ENCODE measurements around the gene ANAPC15.
"Not testable (repeated sequence)": the region's sequence is repeated elsewhere in the genome, so short reads cannot be mapped to it uniquely, and the experiment has no call there.

The ANAPC15 gene

DNA sequence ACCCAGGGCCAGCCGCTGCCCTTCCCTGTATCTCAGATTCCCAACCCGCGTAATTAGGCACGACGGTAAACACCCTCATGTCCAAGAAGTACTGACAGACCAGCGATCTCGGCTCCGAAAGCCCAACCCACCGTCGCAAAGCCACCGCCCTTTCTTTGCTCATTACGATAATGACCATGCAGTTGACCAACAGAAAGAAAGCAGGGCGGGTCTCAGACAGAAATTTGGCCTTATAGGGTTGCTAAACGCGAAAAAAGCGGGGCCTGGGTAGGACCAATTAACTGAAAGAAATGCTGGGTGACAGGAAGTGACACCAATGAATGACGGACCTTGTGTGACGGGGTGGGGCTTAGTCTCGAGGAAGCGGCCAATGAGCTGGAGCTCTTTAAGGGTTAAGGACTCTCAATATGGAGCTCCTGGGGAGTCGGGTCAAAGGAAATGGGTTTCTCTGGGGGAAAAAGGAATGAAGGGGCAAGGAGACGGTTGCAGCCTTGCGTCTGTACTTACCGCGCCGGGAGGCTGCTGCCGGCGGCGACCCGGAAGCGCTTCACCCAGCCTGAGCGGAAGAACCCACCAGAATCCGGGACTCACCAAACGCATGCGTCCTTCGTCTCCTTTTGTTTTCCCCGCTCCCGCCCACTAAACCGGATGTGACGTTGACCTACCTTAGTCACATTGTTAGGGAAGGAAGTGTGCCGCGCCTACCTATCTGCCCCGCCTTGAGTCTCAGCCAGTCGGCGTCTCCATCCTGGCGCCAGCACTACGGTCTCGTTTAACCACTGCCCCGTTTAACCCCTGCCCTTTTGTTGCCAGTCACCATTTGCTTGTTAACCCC lies at the start of gene ANAPC15:
ANAPC15 (minus strand) TSS at position 553 of the 835 bp plus-strand sequence. CDS start 1,419 bp downstream, outside the sequence.
- peak; percentile 92 for DNase-seq (ENCODE audit: low spot score)

DNA sequence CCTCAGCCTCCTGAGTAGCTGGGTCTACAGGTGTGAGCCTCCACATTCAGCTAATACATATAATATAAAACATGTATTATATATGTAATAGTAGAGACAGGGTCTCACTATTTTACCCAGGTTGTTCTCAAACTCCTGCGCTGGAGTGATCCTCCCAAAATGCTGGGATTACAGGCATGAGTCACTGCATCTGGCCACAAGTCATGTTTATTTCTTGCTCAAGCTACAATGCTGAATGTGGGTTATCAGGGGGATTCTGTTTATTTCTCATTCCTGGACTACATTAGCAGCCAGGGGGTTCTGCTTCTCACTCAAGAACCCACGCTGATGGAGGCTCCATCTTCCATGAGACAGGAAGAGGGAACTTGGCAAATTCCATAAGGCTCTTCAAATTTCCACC lies 47.8 kb upstream of the ANAPC15 start:
- no peak for DNase-seq (ENCODE audit: low spot score)

DNA sequence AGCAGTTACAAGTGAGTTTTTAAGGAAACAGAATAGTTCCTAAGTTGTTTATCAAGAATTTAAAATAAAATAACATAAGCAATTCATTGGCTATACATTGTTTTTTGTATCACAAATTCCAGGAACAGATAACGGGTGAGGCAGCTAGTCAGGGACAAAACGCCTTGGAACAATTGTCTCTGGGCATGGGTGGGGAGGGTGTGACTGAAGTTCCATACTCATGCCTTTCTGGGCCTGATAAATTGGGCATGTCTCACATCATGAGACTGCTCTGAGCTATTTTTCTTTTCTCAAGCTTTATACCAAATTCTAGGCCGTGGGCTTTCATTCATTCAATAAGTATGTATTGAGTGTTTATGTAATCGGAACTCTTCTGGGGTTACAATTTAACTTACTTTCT lies 44.6 kb upstream of the ANAPC15 start:
- DNase-seq (ENCODE audit: low spot score) = no peak

DNA sequence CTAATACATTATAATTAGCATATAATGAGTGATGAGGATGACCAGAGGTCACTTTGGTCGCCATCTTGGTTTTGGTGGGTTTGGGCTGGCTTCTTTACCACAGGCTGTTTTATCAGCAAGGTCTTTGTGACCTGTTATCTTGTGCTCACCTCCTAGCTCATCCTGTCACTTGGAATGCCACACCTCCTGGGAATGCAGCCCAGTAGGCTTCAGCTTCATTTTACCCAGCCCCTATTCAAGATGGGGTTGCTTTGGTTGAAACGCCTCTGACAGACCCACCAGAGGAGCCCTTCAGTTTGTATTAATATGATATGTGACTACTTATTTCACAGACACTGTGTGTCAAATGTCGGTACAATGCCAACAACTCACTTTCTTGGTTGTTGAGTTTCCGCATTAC lies 43.3 kb upstream of the ANAPC15 start:
- no peak for DNase-seq (ENCODE audit: low spot score)

DNA sequence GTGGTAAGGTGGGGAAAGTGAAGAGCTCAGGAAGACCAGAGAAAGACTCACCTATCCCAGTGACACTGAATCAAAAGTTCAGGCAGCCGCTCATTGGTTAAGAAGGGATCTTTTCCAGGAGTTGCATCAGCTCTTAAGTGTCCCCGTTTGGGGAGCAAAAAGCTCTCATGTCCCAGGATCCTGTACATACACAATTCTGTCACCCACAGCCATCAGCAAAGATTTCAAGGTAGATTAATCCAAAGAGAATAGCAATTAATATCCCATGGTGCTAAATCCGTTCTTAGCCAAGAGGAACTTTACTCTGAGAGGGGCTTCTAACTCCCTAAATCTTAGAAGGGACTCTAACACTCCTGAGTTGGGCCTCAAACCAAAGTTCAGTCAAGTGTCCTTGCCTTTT lies 42.3 kb upstream of the ANAPC15 start:
- DNase-seq (ENCODE audit: low spot score) = no peak

DNA sequence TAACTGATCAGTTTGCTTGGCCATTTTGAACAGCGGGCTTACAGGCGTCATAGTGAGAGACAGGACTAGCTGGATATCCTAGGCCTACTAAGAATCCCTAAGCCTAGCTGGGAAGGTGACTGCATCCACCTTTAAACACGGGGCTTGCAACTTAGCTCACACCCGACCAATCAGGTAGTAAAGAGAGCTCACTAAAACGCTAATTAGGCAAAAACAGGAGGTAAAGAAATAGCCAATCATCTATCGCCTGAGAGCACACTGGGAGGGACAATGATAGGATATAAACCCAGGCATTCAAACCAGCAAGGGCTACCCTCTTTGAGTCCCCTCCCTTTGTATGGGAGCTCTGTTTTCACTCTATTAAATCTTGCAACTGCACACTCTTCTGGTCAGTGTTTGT lies 41.4 kb upstream of the ANAPC15 start:
- not testable (repeated sequence) for DNase-seq (ENCODE audit: low spot score)

DNA sequence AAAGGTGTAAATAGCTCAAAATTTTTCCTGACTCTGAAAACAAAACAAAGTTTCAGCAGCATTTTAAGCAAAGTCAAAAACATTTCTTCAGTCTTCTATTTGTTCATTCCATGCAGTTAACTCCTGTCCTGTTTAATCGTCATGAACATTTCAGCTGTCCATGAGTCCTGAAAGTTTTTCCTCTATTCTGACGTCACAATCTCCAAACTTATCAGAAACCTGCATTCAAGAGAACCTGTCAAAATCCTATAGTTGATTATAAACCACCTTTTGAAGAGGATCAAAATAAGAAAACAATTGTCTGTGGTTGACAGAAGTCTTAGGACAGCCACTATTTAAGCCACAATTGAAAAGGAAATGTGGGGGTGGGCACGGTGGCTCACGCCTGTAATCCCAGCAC lies 38.4 kb upstream of the ANAPC15 start:
- no peak for DNase-seq (ENCODE audit: low spot score)

DNA sequence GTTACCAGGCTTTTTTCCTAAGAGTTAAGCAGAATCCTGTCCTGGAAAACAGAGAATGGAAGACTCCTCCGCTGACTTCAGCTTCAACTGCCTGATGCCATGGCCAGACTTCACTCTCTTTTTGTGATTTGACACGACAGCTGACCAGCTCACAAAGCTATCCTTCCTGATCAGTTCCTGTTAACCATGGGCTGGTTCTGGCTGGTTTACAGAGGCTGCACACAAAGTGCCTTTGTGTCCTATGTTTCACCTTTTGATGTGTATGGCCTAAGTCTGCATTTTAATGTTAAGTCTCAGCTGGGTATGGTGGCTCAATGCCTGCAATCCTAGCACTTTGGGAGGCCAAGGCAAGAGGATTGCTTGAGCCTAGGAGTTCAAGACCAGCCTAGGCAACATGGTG lies 34.1 kb upstream of the ANAPC15 start:
- DNase-seq (ENCODE audit: low spot score) = no peak

DNA sequence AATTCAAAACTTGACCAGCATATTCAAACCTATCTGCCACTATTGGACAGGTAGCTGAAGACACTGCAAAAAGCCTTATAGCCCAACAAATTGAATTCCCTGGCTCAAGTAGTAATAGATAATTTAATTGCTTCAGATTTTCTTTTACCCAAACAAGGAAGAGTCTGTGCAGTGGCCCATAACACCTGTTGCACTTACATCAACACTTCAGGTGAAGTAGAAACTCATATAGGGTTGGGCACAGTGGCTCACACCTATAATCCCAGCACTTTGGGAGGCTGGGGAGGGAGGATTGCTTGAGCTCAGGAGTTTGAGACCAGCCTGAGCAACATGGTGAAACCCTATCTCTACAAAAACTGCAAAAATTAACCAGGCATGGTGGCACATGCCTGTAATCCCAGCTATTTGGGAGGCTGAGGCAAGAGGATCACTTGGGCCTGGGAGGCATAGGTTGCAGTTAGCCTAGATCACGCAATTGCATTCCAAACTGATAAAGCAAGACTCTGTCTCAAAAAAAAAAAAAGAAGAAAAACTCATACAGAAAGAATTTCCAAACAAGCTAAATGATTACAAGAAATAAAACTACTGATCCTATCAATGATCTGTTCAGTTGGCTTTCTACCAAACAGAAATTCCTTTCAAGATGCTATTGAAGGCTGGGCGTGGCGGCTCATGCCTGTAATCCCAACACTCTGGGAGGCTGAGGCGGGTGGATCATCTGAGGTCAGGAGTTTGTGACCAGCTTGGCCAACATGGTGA lies 32.5 kb upstream of the ANAPC15 start:
- peak; percentile 63 for DNase-seq (ENCODE audit: low spot score)

DNA sequence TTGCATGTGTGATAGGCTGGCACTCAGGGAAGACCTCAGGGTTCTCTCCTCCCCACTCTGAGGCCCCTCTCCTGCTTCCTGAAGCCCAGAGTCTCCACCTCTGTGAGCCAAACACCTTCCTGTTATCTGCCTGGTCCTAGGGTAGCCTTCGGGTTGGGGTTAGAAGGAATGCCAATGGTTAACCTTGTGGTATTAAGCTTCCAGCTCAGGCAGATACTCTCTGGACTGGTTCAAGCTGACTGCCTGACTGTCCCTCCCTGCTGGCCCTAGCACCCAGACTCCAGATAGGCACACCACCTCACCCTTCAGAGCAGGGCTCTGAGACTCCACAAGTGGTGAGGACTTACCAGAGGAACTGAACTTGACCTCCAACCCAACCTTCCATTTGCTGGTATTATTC lies 30.0 kb upstream of the ANAPC15 start:
- DNase-seq (ENCODE audit: low spot score) = not testable (repeated sequence)

DNA sequence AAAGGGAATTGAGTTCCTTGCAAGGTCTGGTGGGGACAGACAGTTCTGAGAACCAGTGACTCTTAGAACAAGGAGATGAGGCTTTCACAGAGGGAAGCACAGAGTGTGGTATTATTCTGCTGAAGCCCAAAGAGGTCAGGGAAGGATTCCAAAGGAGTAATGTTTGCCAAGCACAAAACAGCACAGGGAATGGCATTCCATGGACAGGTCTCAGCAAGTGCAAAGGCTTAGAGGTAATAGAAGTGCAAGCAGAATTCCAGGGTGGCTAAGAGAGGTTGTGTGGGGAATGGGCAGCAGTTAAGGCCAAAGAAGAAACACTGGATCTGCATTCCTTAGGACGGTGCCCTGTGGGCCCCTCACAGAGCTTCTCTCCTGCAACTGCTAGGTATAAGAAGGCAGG lies 29.6 kb upstream of the ANAPC15 start:
- DNase-seq (ENCODE audit: low spot score) = peak; percentile 9

DNA sequence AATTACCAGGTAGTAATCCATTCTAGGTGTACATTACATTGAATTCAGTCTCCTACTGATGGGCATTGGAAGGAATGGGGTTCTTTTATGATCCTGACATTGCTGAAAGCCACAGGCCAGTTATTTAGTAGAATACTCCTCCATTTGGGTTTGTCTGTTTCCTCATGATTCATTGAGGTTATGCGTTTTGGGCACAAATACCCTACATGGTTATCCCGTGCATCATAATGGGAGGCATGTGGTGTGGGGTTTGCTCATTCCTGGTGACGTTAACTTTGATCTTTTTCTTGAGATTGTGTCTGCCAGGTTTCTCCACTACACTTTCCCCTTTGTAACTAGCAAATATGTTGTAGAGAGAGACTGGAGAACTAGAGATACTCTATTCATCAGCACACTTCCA lies 28.6 kb upstream of the ANAPC15 start:
- DNase-seq (ENCODE audit: low spot score) = peak; percentile 83

DNA sequence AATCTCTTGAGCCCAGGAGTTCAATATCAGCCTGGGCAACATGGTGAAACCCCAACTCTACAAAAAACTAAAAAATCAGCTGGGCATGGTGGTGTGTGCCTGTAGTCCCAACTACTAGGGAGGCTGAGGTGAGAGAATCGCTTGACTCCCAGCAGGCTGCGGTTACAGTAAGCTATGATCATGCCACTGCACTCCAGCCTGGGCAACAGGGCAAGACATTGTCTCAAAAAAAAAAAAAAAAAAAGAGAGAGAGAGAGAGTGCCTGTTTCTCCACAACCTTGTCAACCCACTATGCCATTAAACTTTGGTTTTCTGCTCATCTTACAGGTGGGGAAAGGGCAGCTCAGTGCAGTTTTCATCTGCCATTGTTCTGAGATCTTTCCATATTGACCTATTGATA lies 28.2 kb upstream of the ANAPC15 start:
- DNase-seq (ENCODE audit: low spot score) = no peak

DNA sequence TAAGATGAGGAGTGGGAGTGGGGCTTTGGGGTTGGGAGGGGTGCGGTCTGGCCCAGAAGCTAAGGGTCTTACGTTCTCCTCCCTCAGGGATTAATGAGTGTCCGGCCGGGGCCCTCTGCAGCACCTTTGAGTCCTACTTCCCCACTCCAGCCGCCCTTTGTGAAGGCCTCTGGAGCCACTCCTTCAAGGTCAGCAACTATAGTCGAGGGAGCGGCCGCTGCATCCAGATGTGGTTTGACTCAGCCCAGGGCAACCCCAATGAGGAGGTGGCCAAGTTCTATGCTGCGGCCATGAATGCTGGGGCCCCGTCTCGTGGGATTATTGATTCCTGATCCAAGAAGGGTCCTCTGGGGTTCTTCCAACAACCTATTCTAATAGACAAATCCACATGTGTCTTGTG lies 27.0 kb upstream of the ANAPC15 start:
- no peak for DNase-seq (ENCODE audit: low spot score)

DNA sequence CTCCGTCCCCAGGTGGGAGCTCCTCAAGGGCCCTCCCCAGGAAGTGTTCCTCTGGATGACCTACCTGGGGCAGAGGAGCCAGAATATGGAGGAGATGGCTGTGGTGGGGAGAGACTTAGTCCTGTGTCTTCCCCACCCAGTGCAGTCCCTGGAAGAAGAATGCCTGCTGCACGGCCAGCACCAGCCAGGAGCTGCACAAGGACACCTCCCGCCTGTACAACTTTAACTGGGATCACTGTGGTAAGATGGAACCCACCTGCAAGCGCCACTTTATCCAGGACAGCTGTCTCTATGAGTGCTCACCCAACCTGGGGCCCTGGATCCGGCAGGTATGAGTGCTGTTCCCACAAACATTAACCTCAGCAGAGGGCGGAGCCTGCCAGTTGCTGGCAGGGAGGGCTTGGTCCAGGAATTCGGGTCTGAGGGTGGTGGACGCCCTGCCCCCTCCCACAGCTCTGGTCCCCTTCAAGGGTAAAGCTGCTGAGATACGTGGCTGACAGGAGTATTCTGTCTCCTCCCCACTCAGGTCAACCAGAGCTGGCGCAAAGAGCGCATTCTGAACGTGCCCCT lies 26.4 kb upstream of the ANAPC15 start:
- DNase-seq (ENCODE audit: low spot score) = no peak

DNA sequence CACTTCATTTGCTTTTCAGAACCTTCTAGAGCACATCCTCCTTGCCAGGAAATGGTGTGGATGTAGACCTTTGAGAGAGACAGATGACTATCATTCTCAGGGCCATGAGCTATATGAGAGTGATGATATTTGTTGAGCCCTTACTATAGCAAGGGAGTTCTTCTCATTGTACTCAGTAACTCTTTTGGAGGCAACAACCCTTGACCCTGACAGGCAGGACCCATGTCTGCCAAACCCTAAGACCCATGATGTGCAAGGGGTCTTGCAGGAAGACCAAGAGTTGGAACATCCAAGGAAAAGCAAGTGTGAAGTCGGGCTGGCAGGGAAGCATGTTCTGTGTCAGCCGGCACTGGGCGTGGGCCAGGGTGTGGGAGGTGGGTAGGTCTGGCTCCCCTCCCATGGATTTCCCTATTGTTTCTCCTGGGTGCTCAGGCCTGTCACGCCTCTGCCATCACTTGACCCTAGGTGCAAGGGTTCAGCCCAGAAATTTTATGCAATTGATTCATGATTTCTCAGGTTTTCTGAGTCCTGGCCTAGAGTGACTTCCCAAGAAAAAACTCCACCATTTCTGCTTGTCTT lies 24.3 kb upstream of the ANAPC15 start:
- no peak for DNase-seq (ENCODE audit: low spot score)

DNA sequence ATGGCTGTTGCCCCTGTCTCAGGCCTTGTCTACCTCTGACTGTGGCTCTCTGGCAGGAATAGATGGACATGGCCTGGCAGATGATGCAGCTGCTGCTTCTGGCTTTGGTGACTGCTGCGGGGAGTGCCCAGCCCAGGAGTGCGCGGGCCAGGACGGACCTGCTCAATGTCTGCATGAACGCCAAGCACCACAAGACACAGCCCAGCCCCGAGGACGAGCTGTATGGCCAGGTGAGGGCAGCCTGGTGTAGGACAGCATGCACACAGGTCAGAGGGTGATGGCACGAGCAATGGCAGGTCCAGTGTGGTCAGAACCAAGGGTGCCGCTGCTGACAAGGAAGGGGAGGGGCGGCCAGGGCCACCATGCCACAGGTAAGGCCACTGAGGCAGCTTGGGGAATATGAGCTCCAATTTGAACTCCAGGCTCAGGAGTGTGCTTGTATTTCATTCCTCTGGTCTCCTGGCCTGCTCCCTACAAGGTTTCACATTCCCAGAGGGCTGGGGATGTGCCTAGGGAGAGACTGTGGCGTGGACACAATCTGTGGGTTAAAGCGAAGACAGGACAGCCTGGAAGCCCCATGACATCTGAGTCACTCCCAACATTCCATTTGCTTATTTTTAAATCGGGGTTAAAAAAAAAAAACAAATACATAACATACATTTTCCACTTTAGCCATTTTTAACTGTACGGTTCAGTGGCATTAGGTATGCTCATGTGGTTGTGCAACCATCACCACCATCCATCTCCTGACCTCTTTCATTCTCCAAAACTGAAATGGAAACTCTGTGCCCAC lies 23.6 kb upstream of the ANAPC15 start:
- DNase-seq (ENCODE audit: low spot score) = no peak

DNA sequence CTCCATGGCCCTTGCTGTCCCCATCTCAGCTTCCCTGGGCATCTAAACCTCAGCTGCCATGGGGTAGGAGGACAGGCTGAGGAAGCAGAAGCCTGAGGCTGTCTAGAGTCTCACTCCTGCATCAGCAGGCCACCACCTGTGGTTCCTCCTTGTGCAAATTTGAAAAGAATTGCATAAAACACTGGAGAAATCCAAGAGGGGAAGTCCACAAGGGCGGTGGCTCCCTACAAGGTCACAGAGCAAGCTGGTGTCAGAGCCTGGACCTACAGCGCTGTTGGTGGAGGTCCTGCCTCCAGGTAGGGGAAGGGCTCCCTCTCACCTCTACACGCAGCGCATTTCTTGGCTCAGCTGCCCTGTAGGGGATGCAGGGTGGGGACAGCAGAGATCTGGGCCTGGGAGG lies 23.0 kb upstream of the ANAPC15 start, which contains the start of gene FOLR3:
FOLR3 (plus strand) TSS at position 253 of the 400 bp plus-strand sequence. CDS start 228 bp downstream, outside the sequence.
- DNase-seq (ENCODE audit: low spot score) = not testable (repeated sequence)

DNA sequence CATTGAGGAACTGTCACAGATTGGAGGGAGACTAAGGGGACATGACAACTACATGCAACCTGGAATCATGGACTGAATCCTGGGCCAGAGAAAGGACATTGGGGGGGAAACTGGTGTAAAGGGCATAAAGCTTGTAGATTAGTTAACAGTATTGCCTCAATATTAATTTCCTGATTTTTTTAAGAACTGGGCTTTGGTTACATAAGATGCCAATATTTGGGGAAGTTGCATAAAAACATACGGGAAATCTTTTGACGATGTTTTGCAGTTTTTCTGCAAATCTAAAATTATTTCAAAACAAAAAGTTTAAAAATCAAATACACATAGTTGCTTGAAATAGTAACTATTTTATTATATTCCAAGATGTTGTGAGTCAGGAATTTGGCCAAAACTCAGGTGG lies 20.2 kb upstream of the ANAPC15 start:
- no peak for DNase-seq (ENCODE audit: low spot score)

DNA sequence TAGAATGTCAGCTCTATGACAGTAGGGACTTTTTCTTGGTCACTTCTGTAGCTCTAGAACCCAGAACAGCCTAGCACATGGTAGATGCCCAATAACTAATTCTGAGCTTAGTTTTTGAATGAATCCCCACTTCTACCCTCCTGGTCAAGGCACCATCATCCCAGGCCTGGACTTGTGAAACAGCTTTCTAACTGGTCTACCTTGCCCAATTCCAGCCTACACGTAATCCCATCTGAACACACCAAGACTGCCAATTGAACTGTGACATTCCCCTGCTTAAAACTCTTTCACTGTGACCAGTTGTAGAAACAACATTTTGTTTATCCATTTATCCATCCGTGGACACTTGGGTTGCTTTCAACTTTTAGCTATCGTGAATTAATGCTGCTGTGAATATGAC lies 16.9 kb upstream of the ANAPC15 start:
- no peak for DNase-seq (ENCODE audit: low spot score)

DNA sequence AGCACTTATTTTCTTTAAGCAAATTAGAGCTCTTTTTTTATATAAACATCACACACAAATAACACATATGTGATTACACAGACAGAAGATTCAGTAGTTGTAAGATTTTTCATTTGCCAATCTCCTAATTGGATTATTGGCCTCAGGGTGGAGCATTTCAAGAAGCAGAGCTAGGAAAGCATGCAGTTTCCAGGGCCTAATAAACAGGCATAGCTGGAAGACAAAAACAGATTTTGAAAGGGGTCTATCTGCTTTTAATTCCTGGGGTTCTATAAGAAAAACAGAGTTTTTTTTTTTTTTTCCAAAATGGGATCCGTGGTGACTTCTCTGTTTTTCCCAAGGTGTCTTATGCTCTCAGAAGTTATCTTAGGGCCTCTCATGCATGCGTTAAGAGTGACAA lies 15.4 kb upstream of the ANAPC15 start:
- DNase-seq (ENCODE audit: low spot score) = no peak

DNA sequence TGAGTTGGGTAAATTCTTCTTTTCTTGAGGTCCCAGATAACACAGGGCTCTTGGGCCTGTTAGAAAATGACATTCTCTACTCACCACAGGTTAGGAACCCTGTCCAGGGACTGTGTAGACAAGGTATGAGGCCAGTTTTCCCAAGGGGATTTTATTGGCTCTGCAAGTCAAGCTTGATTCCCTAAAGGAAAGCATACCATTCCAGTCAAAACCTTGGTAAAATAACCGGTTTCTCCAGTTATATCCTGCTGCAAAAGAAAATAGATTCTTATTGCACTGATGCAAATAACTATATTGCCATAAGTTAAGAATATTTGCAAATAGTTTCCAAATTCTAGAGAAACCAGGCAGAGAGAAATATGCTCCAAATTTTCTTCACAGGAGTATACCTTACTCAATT lies 13.5 kb upstream of the ANAPC15 start:
- DNase-seq (ENCODE audit: low spot score) = no peak
